GM12878 (cell line): Measurements from ENCODE around the gene SYCP2. TPM values are rescaled to one million over a fixed set of nuclear protein-coding genes. Genes with fewer than 3 reads are reported as not detected.

Experiments used
- ATAC-seq: fragments of 200-7000 bp; cut with Tn5 transposase; 3 replicates; pipeline ENCODE4 v1.9.1; 2020; ENCODE audit warnings: mild to moderate bottlenecking, moderate library complexity
- BruUV-seq: library from RNA; stranded (reverse); fragments of 400-500 nt; replicated peaks from 2 replicates; lab custom pipeline; 2021; lab: Mats Ljungman, UMichigan
- CTCF ChIA-PET: fragments of 300-600 bp; sonication (Branson Sonifier 250); formaldehyde crosslinking; extraction: SDS; loops from one replicate; lab custom pipeline; 2021; ENCODE audit warnings: inconsistent platforms; lab: Yijun Ruan, JAX
- POLR2A ChIA-PET: fragments of 350-600 bp; formaldehyde crosslinking; extraction: SDS; loops from one replicate; lab custom pipeline; 2021; ENCODE audit warnings: inconsistent platforms; lab: Charles Lee
- RAD21 ChIA-PET: fragments of 300-600 bp; sonication (Branson Sonifier 250); formaldehyde crosslinking; loops from one replicate; lab custom pipeline; 2023; ENCODE audit warnings: antibody characterized with exemption; ENCODE audit not compliant: unreplicated experiment; lab: Charles Lee
- SMC1A ChIA-PET: fragments of 300-600 bp; sonication (Branson Sonifier 250); formaldehyde crosslinking; loops from one replicate; lab custom pipeline; 2023; ENCODE audit not compliant: unreplicated experiment, uncharacterized antibody; lab: Charles Lee
- DNase-seq: peaks from one replicate; pipeline ENCODE4 v3.0.0-alpha.2; 2011; ENCODE audit warnings: low read depth, low spot score
- FAIRE-seq: peaks from 3 replicates; lab custom pipeline; 2011; peaks lifted over from hg19 to GRCh38; lab: Jason Lieb, UNC
- H2AFZ ChIP-seq: 2 replicates; pipeline ENCODE4 v1.6.0; 2011; ENCODE audit warnings: low read depth, low read length, control low read depth; ENCODE audit not compliant: control insufficient read depth
- H3K27ac ChIP-seq: 2 replicates; pipeline ENCODE4 v1.5.1; 2011; ENCODE audit warnings: control low read depth; ENCODE audit not compliant: control insufficient read depth, insufficient read depth
- H3K27me3 ChIP-seq, 2 experiments: replicated peaks in 1 of 2; 2 replicates each; pipeline versions ENCODE4 v1.6.0 to v1.6.1; 2011; ENCODE audit warnings: low read length in 1 of 2; ENCODE audit not compliant: control insufficient read depth in 2 of 2, insufficient read depth in 2 of 2
- H3K36me3 ChIP-seq, 2 experiments: 2 replicates each; pipeline ENCODE4 v1.5.1; 2011; ENCODE audit warnings: low read length in 1 of 2; ENCODE audit not compliant: control insufficient read depth in 2 of 2, insufficient read depth in 2 of 2
- H3K4me1 ChIP-seq: 2 replicates; pipeline ENCODE4 v1.6.1; 2011; ENCODE audit warnings: mild to moderate bottlenecking, low read length, moderate library complexity, mixed read lengths; ENCODE audit not compliant: control insufficient read depth, insufficient read depth
- H3K4me2 ChIP-seq: 2 replicates; pipeline ENCODE4 v1.6.0; 2011; ENCODE audit warnings: control low read depth; ENCODE audit not compliant: control insufficient read depth, insufficient read depth
- H3K4me3 ChIP-seq: fragments of 200-600 bp; sonication (generic); 2 replicates; pipeline ENCODE4 v1.5.1; 2016
- H3K79me2 ChIP-seq: 2 replicates; pipeline ENCODE4 v1.6.0; 2011; ENCODE audit warnings: low read length; ENCODE audit not compliant: control insufficient read depth, insufficient read depth
- H3K9ac ChIP-seq: 2 replicates; pipeline ENCODE4 v1.8.0; 2011; ENCODE audit warnings: low read length, control low read depth, mixed read lengths; ENCODE audit not compliant: control insufficient read depth, insufficient read depth
- H3K9me3 ChIP-seq: replicated peaks from 3 replicates; pipeline ENCODE4 v1.5.1; 2011; ENCODE audit warnings: mild to moderate bottlenecking, low read length; ENCODE audit not compliant: control insufficient read depth, insufficient read depth
- H4K20me1 ChIP-seq: 2 replicates; pipeline ENCODE4 v1.6.0; 2011; ENCODE audit not compliant: control insufficient read depth, insufficient read depth
- CBX5 ChIP-seq: sonication (generic); IDR thresholded peaks from 2 replicates; pipeline ENCODE4 v1.6.1; 2016; ENCODE audit warnings: low read depth, moderate library complexity, mild to moderate bottlenecking, inconsistent platforms
- EP300 ChIP-seq, 2 experiments: fragments of 150-350 bp in 1 of 2; IDR thresholded peaks; 2 replicates each; pipeline ENCODE4 v1.6.1; 2011 to 2012; ENCODE audit warnings: low read depth in 2 of 2, low read length in 2 of 2, borderline replicate concordance in 1 of 2, improper control_type of control experiment in 1 of 2, inconsistent platforms in 1 of 2; ENCODE audit not compliant: control insufficient read depth in 1 of 2
- JUNB ChIP-seq: IDR thresholded peaks from 2 replicates; pipeline ENCODE4 v1.6.1; 2016; ENCODE audit warnings: antibody characterized with exemption, mild to moderate bottlenecking
- JUND ChIP-seq: IDR thresholded peaks from 2 replicates; pipeline ENCODE4 v1.6.1; 2012; ENCODE audit warnings: low read depth, mild to moderate bottlenecking, low read length, improper control_type of control experiment, moderate library complexity
- MXI1 ChIP-seq: fragments of 150-350 bp; IDR thresholded peaks from 2 replicates; pipeline ENCODE4 v1.6.1; 2011; ENCODE audit warnings: low read depth, mild to moderate bottlenecking, inconsistent platforms, low read length, improper control_type of control experiment
- MYC ChIP-seq: IDR thresholded peaks from 2 replicates; pipeline ENCODE4 v1.6.1; 2011; ENCODE audit warnings: mild to moderate bottlenecking, low read length, moderate library complexity, inconsistent platforms; ENCODE audit not compliant: insufficient read depth, insufficient replicate concordance, insufficient read length, severe bottlenecking
- RBBP5 ChIP-seq: fragments of 200-600 bp; sonication (generic); conservative IDR thresholded peaks from 2 replicates; pipeline ENCODE4 v1.6.1; 2016
- RCOR1 ChIP-seq: conservative IDR thresholded peaks from 2 replicates; pipeline ENCODE4 v1.6.1; 2012; ENCODE audit warnings: low read depth, low read length, improper control_type of control experiment
- TAF1 ChIP-seq: IDR thresholded peaks from 2 replicates; pipeline ENCODE4 v1.6.1; 2011; ENCODE audit warnings: mild to moderate bottlenecking, low read depth, low read length, borderline replicate concordance
- ZSCAN29 ChIP-seq: fragments of 450-650 bp; IDR thresholded peaks from 2 replicates; pipeline ENCODE4 v1.6.1; 2017; ENCODE audit warnings: mild to moderate bottlenecking, moderate library complexity
- WGBS: methylation state at CpG from one replicate; pipeline ENCODE4 v1.1.6; 2016; ENCODE audit warnings: low lambda C conversion rate; ENCODE audit not compliant: insufficient replicate concordance, insufficient coverage; ENCODE audit errors: missing lambda C conversion rate; 5-methylcytosine and 5-hydroxymethylcytosine counted together
- in situ Hi-C: fragments of 300-500 bp; cut with MboI; formaldehyde crosslinking; loops from 9 replicates; pipeline ENCODE4 v1.14.3; 2018; ENCODE audit warnings: mixed read lengths
- intact Hi-C: fragments of 100-400 bp; cut with micrococcal nuclease; formaldehyde crosslinking; loops from one replicate; pipeline ENCODE4 v1.14.2; 2022; ENCODE audit not compliant: unreplicated experiment
- polyA plus RNA-seq, 11 experiments: library from polyadenylated mRNA; depleted of rRNA in 4 of 11; unstranded in 6 of 11; stranded (reverse) in 5 of 11; fragments of >200 nt; fragmentation: Nextera tagmentation in 4 of 11; fragmentation: Illumina TruSeq in 1 of 11; extraction: Ambion mirVana in 4 of 11; extraction: Trizol in 1 of 11; gene quantifications; 1 replicate in 1 of 11; 2 replicates in 10 of 11; pipeline versions ENCODE4 v1.2.1 to v1.2.3, GENCODE V29; 2011 to 2016; ENCODE audit warnings: inconsistent platforms in 2 of 11, missing spikeins in 2 of 11, low read depth in 1 of 11
- total RNA-seq, 4 experiments: library from RNA; depleted of rRNA in 3 of 4; stranded (reverse); fragments of >200 nt in 3 of 4; fragmentation: Illumina TruSeq in 1 of 4; extraction: Trizol in 1 of 4; gene quantifications; 2 replicates each; pipeline versions ENCODE4 v1.2.1 to v1.2.3, GENCODE V29; 2013 to 2021
- TF ChIP-seq, protein P1 (sequence below): fragments of 450-650 bp; formaldehyde crosslinking; IDR thresholded peaks from 2 replicates; pipeline ENCODE4 v1.4.0; 2020; ENCODE audit warnings: mild to moderate bottlenecking, moderate library complexity
- TF ChIP-seq, protein P2 (sequence below): IDR thresholded peaks from 2 replicates; pipeline ENCODE4 v1.6.1; 2011; ENCODE audit warnings: mild to moderate bottlenecking, low read depth, low read length, moderate library complexity; ENCODE audit not compliant: insufficient replicate concordance

The SYCP2 gene
- total and polyA plus RNA-seq, 10 of the 15 experiments (the other 5 are each of a cell fraction or from before 2014, with no cell fraction given): 0.01 to 0.18 (median 0.09) TPM; not detected in 2

DNA sequence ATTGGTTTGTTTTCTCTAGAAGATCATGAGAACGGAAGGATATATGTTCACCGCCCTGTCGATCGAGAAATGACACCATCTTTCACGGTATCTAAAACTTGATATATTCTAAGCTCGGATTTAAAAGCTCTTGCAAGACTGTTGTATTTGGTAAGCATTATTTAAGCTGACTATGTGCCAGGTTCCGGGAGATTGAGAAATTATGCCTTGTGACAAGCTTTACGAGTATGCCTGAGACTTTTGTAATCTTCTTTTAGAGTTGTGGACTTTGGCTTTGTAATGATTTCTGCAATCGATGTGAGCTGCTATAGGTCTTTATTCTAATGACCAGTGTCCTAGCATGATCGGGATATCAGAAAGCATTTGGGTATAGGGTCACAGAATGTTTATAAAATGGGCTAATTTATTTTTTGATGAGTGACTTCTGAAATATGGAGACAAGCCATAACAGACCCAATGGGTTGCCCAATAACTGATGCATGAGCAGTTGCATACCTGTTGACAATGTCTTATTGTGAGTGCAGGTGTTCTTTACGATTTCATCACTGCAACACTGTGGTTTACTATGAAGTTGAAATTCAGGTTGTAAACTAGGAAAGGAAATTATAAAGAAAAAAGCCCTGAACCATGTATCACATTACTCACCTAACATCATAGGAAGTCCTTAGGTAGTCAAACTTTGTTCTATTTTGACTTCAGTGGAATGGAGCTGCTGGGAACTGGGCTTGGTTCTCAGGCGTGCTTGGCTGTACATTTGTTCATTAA is 38.8 kb upstream of the SYCP2 start:
- Histone ChIP-seq H2AFZ (no peak overlapping the region), H3K27ac (no peak overlapping the region), H3K4me2 (no peak overlapping the region), H3K4me3 (no peak overlapping the region), H3K27me3 (no peaks in the 10 kb centered on the region), H3K9ac (no peak overlapping the region), H3K9me3 (no peaks in the 10 kb centered on the region), H3K36me3 (no peaks in the 10 kb centered on the region), H3K79me2 (no peaks in the 10 kb centered on the region), H4K20me1 (no peaks in the 10 kb centered on the region), H3K4me1 (no peaks in the 10 kb centered on the region)
- no peak for ATAC-seq
- in situ Hi-C loops (no loop called here), intact Hi-C loops (no loop called here)
- no TSS peak for BruUV-seq
- POLR2A ChIA-PET: no interaction called here
- SMC1A ChIA-PET: no interaction called here
- WGBS: 62% methylated on average over 12 of the region's 12 CpGs
- CTCF ChIA-PET: interaction anchor here (1.2 to 1.4 kb wide), 2 partner anchors 21 to 22 kb away, joined by 3 read pairs; no protein-coding TSS in a partner anchor
- RAD21 ChIA-PET: no interaction called here
- no peak for DNase-seq
- no peak for FAIRE-seq
- TF ChIP-seq ZSCAN29 (no peak), JUND (no peak), JUNB (no peak)

DNA sequence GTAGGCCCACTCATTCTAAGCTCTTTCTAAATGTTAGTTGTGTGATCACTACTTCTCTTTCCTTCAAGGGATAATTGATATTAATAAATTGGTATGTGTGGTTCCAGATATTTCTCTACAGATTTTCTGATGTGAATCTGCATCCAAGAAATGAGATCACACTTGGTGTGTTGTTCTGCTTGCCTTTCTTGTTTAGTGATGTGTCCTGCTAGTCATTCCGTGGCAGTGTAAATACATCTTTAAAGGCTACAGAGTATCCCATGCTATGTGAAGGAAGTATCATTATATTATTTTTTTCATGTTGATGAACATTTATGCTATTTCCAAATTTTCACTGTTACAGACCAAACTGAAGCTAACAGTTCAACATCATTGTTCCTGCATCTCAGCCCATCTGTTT is 38.0 kb upstream of the SYCP2 start:
- no peaks in the 10 kb centered on the region for H3K4me1 ChIP-seq
- H3K4me2 ChIP-seq: no peak overlapping the region
- ChIA-PET RAD21 (no interaction called here), CTCF (interaction anchor here (1.2 to 1.4 kb wide), 2 partner anchors 21 kb away, joined by 3 read pairs; no protein-coding TSS in a partner anchor), POLR2A (no interaction called here), SMC1A (no interaction called here)
- 74% methylated on average over 1 of the region's 1 CpG for whole genome bisulfite sequencing
- no peaks in the 10 kb centered on the region for H3K27me3 ChIP-seq
- no peaks in the 10 kb centered on the region for H4K20me1 ChIP-seq
- ATAC-seq (no peak), FAIRE-seq (no peak), DNase-seq (no peak)
- in situ Hi-C loops: no loop called here
- no peak overlapping the region for H2AFZ ChIP-seq
- no peaks in the 10 kb centered on the region for H3K36me3 ChIP-seq
- no peak overlapping the region for H3K9ac ChIP-seq
- H3K79me2 ChIP-seq: no peaks in the 10 kb centered on the region
- no peaks in the 10 kb centered on the region for H3K9me3 ChIP-seq
- intact Hi-C loops: no loop called here
- BruUV-seq: no TSS peak
- H3K4me3 ChIP-seq: no peak overlapping the region
- no peak overlapping the region for H3K27ac ChIP-seq
- TF ChIP-seq EP300 (IDR thresholded peaks at IDR 0.05; ENCODE audit: borderline replicate concordance in 1 of 2, control insufficient read depth in 1 of 2, low read depth in 2 of 2, low read length in 2 of 2) (no peak), CBX5 (no peak), RCOR1 (no peak), MXI1 (no peak), MYC (no peak), TAF1 (no peak), RBBP5 (no peak)
- TF ChIP-seq, protein P1, sequence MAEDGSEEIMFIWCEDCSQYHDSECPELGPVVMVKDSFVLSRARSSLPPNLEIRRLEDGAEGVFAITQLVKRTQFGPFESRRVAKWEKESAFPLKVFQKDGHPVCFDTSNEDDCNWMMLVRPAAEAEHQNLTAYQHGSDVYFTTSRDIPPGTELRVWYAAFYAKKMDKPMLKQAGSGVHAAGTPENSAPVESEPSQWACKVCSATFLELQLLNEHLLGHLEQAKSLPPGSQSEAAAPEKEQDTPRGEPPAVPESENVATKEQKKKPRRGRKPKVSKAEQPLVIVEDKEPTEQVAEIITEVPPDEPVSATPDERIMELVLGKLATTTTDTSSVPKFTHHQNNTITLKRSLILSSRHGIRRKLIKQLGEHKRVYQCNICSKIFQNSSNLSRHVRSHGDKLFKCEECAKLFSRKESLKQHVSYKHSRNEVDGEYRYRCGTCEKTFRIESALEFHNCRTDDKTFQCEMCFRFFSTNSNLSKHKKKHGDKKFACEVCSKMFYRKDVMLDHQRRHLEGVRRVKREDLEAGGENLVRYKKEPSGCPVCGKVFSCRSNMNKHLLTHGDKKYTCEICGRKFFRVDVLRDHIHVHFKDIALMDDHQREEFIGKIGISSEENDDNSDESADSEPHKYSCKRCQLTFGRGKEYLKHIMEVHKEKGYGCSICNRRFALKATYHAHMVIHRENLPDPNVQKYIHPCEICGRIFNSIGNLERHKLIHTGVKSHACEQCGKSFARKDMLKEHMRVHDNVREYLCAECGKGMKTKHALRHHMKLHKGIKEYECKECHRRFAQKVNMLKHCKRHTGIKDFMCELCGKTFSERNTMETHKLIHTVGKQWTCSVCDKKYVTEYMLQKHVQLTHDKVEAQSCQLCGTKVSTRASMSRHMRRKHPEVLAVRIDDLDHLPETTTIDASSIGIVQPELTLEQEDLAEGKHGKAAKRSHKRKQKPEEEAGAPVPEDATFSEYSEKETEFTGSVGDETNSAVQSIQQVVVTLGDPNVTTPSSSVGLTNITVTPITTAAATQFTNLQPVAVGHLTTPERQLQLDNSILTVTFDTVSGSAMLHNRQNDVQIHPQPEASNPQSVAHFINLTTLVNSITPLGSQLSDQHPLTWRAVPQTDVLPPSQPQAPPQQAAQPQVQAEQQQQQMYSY (CRISPR knock-in tag): no peak
- TF ChIP-seq, protein P2, sequence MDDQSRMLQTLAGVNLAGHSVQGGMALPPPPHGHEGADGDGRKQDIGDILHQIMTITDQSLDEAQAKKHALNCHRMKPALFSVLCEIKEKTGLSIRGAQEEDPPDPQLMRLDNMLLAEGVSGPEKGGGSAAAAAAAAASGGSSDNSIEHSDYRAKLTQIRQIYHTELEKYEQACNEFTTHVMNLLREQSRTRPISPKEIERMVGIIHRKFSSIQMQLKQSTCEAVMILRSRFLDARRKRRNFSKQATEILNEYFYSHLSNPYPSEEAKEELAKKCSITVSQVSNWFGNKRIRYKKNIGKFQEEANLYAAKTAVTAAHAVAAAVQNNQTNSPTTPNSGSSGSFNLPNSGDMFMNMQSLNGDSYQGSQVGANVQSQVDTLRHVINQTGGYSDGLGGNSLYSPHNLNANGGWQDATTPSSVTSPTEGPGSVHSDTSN: no peak
